Measurements from ENCODE around the gene CYP4B1. TPM values are rescaled to one million over a fixed set of nuclear protein-coding genes. Genes with fewer than 3 reads are reported as not detected.

CYP4B1 gene
- total RNA-seq, 2 experiments from 2014 or later = not detected

- Histone ChIP-seq H3K36me3 (ENCODE audit: insufficient read depth, low read length) (no peaks in the 10 kb centered on the region), H3K4me2 (ENCODE audit: low read length) (no peak overlapping the region), H4K20me1 (ENCODE audit: insufficient read depth, low read length) (no peaks in the 10 kb centered on the region), H3K4me1 (ENCODE audit: insufficient read depth, low read length, poor library complexity, severe bottlenecking) (no peaks in the 10 kb centered on the region), H3K9me3 (ENCODE audit: low read length) (no peaks in the 10 kb centered on the region), H3K9me2 (ENCODE audit: insufficient read depth, low read length) (no peaks in the 10 kb centered on the region), H3K79me2 (ENCODE audit: insufficient read depth, low read depth, low read length) (no peaks in the 10 kb centered on the region), H3K4me3 (ENCODE audit: low read depth, low read length, poor library complexity, severe bottlenecking) (no peak overlapping the region), H2AFZ (ENCODE audit: low read length) (no peak overlapping the region), H3K27ac (ENCODE audit: low read depth, low read length, poor library complexity, severe bottlenecking) (no peak overlapping the region)
- ChIA-PET CTCF (ENCODE audit: unreplicated experiment) (no interaction called here), POLR2A (interaction anchor here (0.5 to 0.6 kb wide), 2 partner anchors 172 to 1390 kb away, joined by 3 to 6 read pairs; no protein-coding TSS in a partner anchor)
- intact Hi-C loops (cut with micrococcal nuclease; ENCODE audit: unreplicated experiment) = no loop called here
- DNase-seq (ENCODE audit: low spot score) = no peak
- TF ChIP-seq CTCF (conservative IDR thresholded peaks at IDR 0.05; ENCODE audit: low read length) (no peak), EZH2phosphoT487 (IDR thresholded peaks at IDR 0.05; ENCODE audit: borderline replicate concordance, low read depth, low read length) (no peak)
- no TSS peak for BruUV-seq (replicated peaks)
Measured at GRCh38 chr1:46757247-46757955, 41.4 kb upstream of the CYP4B1 start.

GRCh38 chr1:46757956-46758528 lies 40.8 kb upstream of the CYP4B1 start:
- no peaks in the 10 kb centered on the region for H4K20me1 ChIP-seq (ENCODE audit: insufficient read depth, low read length)
- no peaks in the 10 kb centered on the region for H3K9me3 ChIP-seq (ENCODE audit: low read length)
- H3K4me1 ChIP-seq (ENCODE audit: insufficient read depth, low read length, poor library complexity, severe bottlenecking) = no peaks in the 10 kb centered on the region
- no peak overlapping the region for H3K27ac ChIP-seq (ENCODE audit: low read depth, low read length, poor library complexity, severe bottlenecking)
- no peak overlapping the region for H3K4me2 ChIP-seq (ENCODE audit: low read length)
- TF ChIP-seq CTCF (conservative IDR thresholded peaks at IDR 0.05; ENCODE audit: low read length) (no peak), EZH2phosphoT487 (IDR thresholded peaks at IDR 0.05; ENCODE audit: borderline replicate concordance, low read depth, low read length) (no peak)
- H3K36me3 ChIP-seq (ENCODE audit: insufficient read depth, low read length) = no peaks in the 10 kb centered on the region
- BruUV-seq (replicated peaks) = no TSS peak
- DNase-seq (ENCODE audit: low spot score) = no peak
- no peak overlapping the region for H3K4me3 ChIP-seq (ENCODE audit: low read depth, low read length, poor library complexity, severe bottlenecking)
- ChIA-PET POLR2A (no interaction called here), CTCF (ENCODE audit: unreplicated experiment) (no interaction called here)
- intact Hi-C loops (cut with micrococcal nuclease; ENCODE audit: unreplicated experiment) = no loop called here
- no peaks in the 10 kb centered on the region for H3K79me2 ChIP-seq (ENCODE audit: insufficient read depth, low read depth, low read length)
- H3K9me2 ChIP-seq (ENCODE audit: insufficient read depth, low read length) = no peaks in the 10 kb centered on the region
- H2AFZ ChIP-seq (ENCODE audit: low read length) = no peak overlapping the region

GRCh38 chr1:46760558-46761166 lies 38.2 kb upstream of the CYP4B1 start:
- Histone ChIP-seq H4K20me1 (ENCODE audit: insufficient read depth, low read length) (no peaks in the 10 kb centered on the region), H3K79me2 (ENCODE audit: insufficient read depth, low read depth, low read length) (no peaks in the 10 kb centered on the region), H2AFZ (ENCODE audit: low read length) (no peak overlapping the region), H3K9me2 (ENCODE audit: insufficient read depth, low read length) (no peaks in the 10 kb centered on the region), H3K9me3 (ENCODE audit: low read length) (no peaks in the 10 kb centered on the region), H3K4me1 (ENCODE audit: insufficient read depth, low read length, poor library complexity, severe bottlenecking) (no peaks in the 10 kb centered on the region), H3K4me3 (ENCODE audit: low read depth, low read length, poor library complexity, severe bottlenecking) (no peak overlapping the region), H3K36me3 (ENCODE audit: insufficient read depth, low read length) (no peaks in the 10 kb centered on the region), H3K4me2 (ENCODE audit: low read length) (no peak overlapping the region), H3K27ac (ENCODE audit: low read depth, low read length, poor library complexity, severe bottlenecking) (no peak overlapping the region)
- TF ChIP-seq CTCF (conservative IDR thresholded peaks at IDR 0.05; ENCODE audit: low read length) (no peak), EZH2phosphoT487 (IDR thresholded peaks at IDR 0.05; ENCODE audit: borderline replicate concordance, low read depth, low read length) (no peak)
- ChIA-PET POLR2A (interaction anchor here (0.7 kb wide), 1 partner anchor 841 kb away, joined by 3 read pairs; no protein-coding TSS in a partner anchor), CTCF (ENCODE audit: unreplicated experiment) (no interaction called here)
- intact Hi-C loops (cut with micrococcal nuclease; ENCODE audit: unreplicated experiment) = no loop called here
- no peak for DNase-seq (ENCODE audit: low spot score)
- no TSS peak for BruUV-seq (replicated peaks)
